Heart right ventricle (tissue), 16 donors: Measurements from ENCODE around the gene SLC25A47. TPM values are rescaled to one million over a fixed set of nuclear protein-coding genes. Genes with fewer than 3 reads are reported as not detected.
"Not testable (repeated sequence)": the region's sequence is repeated elsewhere in the genome, so short reads cannot be mapped to it uniquely, and the experiment has no call there.

ENCODE experiments used
- ATAC-seq, 8 donors: fragments of 200-7000 bp; cut with Tn5 transposase; one replicate each; pipeline ENCODE4 v1.9.1; 2020; ENCODE audit warnings: mild to moderate bottlenecking in 8 of 8, moderate library complexity in 8 of 8, moderate number of reproducible peaks in 1 of 8
- DNase-seq, 2 donors: peaks; one replicate each; pipeline ENCODE4 v3.0.0-alpha.2; 2020
- H3K27ac ChIP-seq, 10 donors: fragments of 200-600 bp; sonication (generic) in 2 of 10; one replicate each; pipeline versions ENCODE4 v1.5.0 to v1.8.0; 2020 to 2022; ENCODE audit warnings: mild to moderate bottlenecking in 3 of 10
- H3K27me3 ChIP-seq, 7 donors: fragments of 200-600 bp; one replicate each; pipeline ENCODE4 v1.8.0; 2021 to 2022; ENCODE audit warnings: mild to moderate bottlenecking in 2 of 7
- H3K36me3 ChIP-seq, 9 donors: fragments of 200-600 bp; sonication (generic) in 1 of 9; one replicate each; pipeline versions ENCODE4 v1.5.0 to v1.8.0; 2020 to 2022; ENCODE audit warnings: mild to moderate bottlenecking in 2 of 9
- H3K4me1 ChIP-seq, 9 donors: fragments of 200-600 bp; sonication (generic) in 1 of 9; one replicate each; pipeline versions ENCODE4 v1.5.0 to v1.8.0; 2020 to 2022; ENCODE audit warnings: mild to moderate bottlenecking in 4 of 9
- H3K4me3 ChIP-seq, 10 donors: fragments of 200-600 bp; sonication (generic) in 2 of 10; one replicate each; pipeline versions ENCODE4 v1.5.0 to v1.8.0; 2020 to 2022; ENCODE audit warnings: mild to moderate bottlenecking in 7 of 10, moderate library complexity in 2 of 10
- H3K9me3 ChIP-seq, 11 donors: fragments of 200-600 bp in 10 of 11; sonication (generic) in 2 of 11; one replicate each; pipeline versions ENCODE4 v1.5.0 to v1.8.0; 2013 to 2022; ENCODE audit warnings: mild to moderate bottlenecking in 2 of 11, control low read depth in 1 of 11, moderate library complexity in 1 of 11
- CTCF ChIP-seq, 9 donors: fragments of 200-600 bp; sonication (generic) in 2 of 9; IDR thresholded peaks; one replicate each; pipeline versions ENCODE4 v1.5.0 to v1.8.0; 2021 to 2022; ENCODE audit warnings: antibody characterized with exemption in 9 of 9, mild to moderate bottlenecking in 5 of 9, moderate library complexity in 1 of 9
- WGBS, 2 donors: extraction: QIAGEN DNeasy Blood & Tissue Kit; methylation state at CpG; one replicate each; pipeline ENCODE4 v1.1.7; 2013; ENCODE audit warnings: inconsistent platforms in 1 of 2; 5-methylcytosine and 5-hydroxymethylcytosine counted together
- intact Hi-C, 10 donors: fragments of 100-400 bp; cut with DNase I; formaldehyde crosslinking; loops; one replicate each; pipeline versions ENCODE4 v1.11.1 to v1.14.2; 2022
- polyA plus RNA-seq, 2 donors: library from polyadenylated mRNA; stranded (reverse); fragments of 200-250 nt; gene quantifications; one replicate each; pipeline ENCODE4 v1.2.3, GENCODE V29; 2013
- total RNA-seq, 10 donors: library from RNA; stranded (reverse); fragmentation: NEBNext Ultra II Directional in 3 of 10; extraction: Animal tissue kit (Norgen Biotek cat#: 25700) in 3 of 10; gene quantifications; one replicate each; pipeline versions ENCODE4 v1.2.1 to v1.2.4, GENCODE V29; 2021 to 2023
- donor health status: Arrhythmogenic right ventricular cardiomyopathy.
- donor health status: ischemic (EF 13 %, LVEDD 7.1; RV severe dilation, severe dysfunction).
- donor health status: healthy with polysubstance abuse.
- donor health status: DM: no; HTN: yes; CAD: no.
- donor health status: DM: no; HTN: no; CAD: no.
- donor health status: ischemic (EF 25% LVEDD 6.9; RV normal size, moderate dysfunction).
- donor health status: ischemic (EF 25% LVEDD 5.7; RV mildly dilated, moderate dysfunction).
- donor health status: healthy.
- donor health status: DM: yes; HTN: yes; CAD: no.
- donor health status: Ischemic cardiomyopathy.
- donor health status: ischemic (EF 35%, LVEDD 5.7; RV mildly dilated, moderate dysfunction).
- donor health status: nonischemic (EF 11% LVEDD 7.7; RV severe dilation, severe dysfunction).
- donor health status: DM: yes; HTN: yes; CAD: no.
- donor health status: PGD.
- donor health status: ischemic (EF 29% LVEDD 5.4; RV normal size, mild dysfunction).
- donor health status: nonischemic (EF 23%, LVEDD 6.1; RV moderate dilation, normal function).

SLC25A47 gene
- total and polyA plus RNA-seq, 12 donors = not detected

GRCh38 chr14:100282766-100283419 lies 40.2 kb upstream of the SLC25A47 start:
- no peak for DNase-seq
- no peaks in the 10 kb centered on the region for H3K9me3 ChIP-seq
- H3K36me3 ChIP-seq = peaks cover 0 to 27% (median 0%) of the 10 kb centered on the region in 9 donors
- no peak for TF ChIP-seq CTCF (IDR thresholded peaks at IDR 0.05)
- 73 to 79% methylated on average over 9 of the region's 9 CpGs for WGBS, 2 donors
- intact Hi-C loops = loop anchor here in 2 of 10 donors (5.0 kb wide), 2 partner anchors 41 to 94 kb away; partner anchors contain the start of gene WDR25 (in 1 of the 2)
- no peak overlapping the region for H3K4me3 ChIP-seq
- peaks cover 5 to 64% (median 36%) of the 10 kb centered on the region in 9 donors for H3K4me1 ChIP-seq
- peak overlapping the region in 1 of 10 donors; percentile 13 for H3K27ac ChIP-seq
- no peaks in the 10 kb centered on the region for H3K27me3 ChIP-seq
- ATAC-seq = no peak

- DNase-seq, ATAC-seq, H3K27ac ChIP-seq, H3K27me3 ChIP-seq, H3K9me3 ChIP-seq, H3K4me3 ChIP-seq: not testable (repeated sequence)
- intact Hi-C loops = loop anchor here in 2 of 10 donors (5.0 kb wide), 2 partner anchors 41 to 94 kb away; partner anchors contain the start of gene WDR25 (in 1 of the 2)
- peaks cover 0 to 27% (median 0%) of the 10 kb centered on the region in 9 donors for H3K36me3 ChIP-seq
- WGBS, 2 donors = 84 to 91% methylated on average over 9 of the region's 9 CpGs
- peaks cover 5 to 66% (median 36%) of the 10 kb centered on the region in 9 donors for H3K4me1 ChIP-seq
Observed at GRCh38 chr14:100283436-100283835, 39.7 kb upstream of the SLC25A47 start.

GRCh38 chr14:100283984-100284881 lies 38.9 kb upstream of the SLC25A47 start:
- Histone ChIP-seq H3K36me3 (peaks cover 0 to 24% (median 0%) of the 10 kb centered on the region in 9 donors), H3K4me1 (peaks cover 5 to 67% (median 36%) of the 10 kb centered on the region in 9 donors), H3K9me3 (no peaks in the 10 kb centered on the region), H3K27ac (peak overlapping the region in 8 of 10 donors; percentile 86 to 94 (median 90)), H3K27me3 (no peaks in the 10 kb centered on the region), H3K4me3 (peak overlapping the region in 8 of 10 donors; percentile 80 to 94 (median 90))
- intact Hi-C loops = loop anchor here in 2 of 10 donors (5.0 kb wide), 2 partner anchors 42 to 93 kb away; partner anchors contain the start of gene WDR25 (in 1 of the 2)
- no peak for ATAC-seq
- no peak for DNase-seq
- TF ChIP-seq CTCF (IDR thresholded peaks at IDR 0.05) = no peak
- 71 to 76% methylated on average over 26 of the region's 26 CpGs for WGBS, 2 donors

GRCh38 chr14:100285021-100285912 lies 37.9 kb upstream of the SLC25A47 start:
- Histone ChIP-seq H3K4me1 (peaks cover 5 to 78% (median 33%) of the 10 kb centered on the region in 9 donors), H3K9me3 (no peaks in the 10 kb centered on the region), H3K4me3 (peak overlapping the region; percentile 62 to 94 (median 88)), H3K27ac (peak overlapping the region; percentile 41 to 96 (median 90)), H3K36me3 (peaks cover 0 to 19% (median 0%) of the 10 kb centered on the region in 9 donors), H3K27me3 (no peaks in the 10 kb centered on the region)
- intact Hi-C loops = loop anchor here in 2 of 10 donors (5.0 kb wide), 2 partner anchors 43 to 92 kb away; partner anchors contain the start of gene WDR25 (in 1 of the 2)
- ATAC-seq = peak; percentile 80 to 96 (median 90)
- 1 to 2% methylated on average over 76 to 81 of the region's 82 CpGs for WGBS, 2 donors
- TF ChIP-seq CTCF (IDR thresholded peaks at IDR 0.05) = peak; percentile 70 to 89 (median 82)
- peak; percentile 46 to 82 for DNase-seq
